ENCODE results near the gene TRIM24.

The TRIM24 gene

DNA sequence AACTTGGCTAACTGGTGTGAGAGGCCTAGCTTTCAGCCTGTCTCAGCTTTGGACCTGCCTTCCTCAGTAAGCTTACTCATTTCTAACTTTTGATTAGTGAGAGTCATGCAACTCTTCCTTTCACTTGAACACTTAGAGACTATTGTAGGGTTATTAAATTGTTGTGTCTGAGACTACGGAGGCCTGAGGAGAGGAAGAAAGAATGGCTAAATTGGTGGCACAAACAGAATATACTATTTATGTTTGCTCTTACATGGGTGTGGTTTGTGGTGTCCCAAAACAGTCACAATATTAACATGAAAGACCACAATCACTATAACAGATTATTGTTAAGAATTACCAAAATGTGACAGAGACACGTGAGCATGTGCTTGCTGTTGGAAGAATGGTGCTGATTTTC, 82.1 kb downstream of the TRIM24 start:
- no peak for DNase-seq

DNA sequence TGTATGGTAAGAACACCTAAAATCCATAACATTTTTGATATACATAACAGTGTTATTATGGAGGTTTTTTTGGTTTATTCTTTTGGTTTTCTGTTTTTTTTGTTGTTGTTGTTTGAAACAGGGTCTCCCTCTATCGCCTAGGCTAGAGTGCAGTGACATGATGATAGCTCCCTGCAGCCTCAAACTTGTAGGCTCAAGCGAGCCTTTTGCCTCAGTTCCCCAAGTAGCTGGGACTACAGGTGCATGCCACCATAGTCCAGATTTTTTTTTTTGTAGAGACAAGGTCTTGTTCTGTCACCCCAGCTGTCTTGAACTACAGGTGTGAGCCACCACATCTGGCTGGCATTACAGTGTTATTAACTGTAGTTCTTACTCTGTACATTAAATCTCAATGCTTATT, 83.7 kb downstream of the TRIM24 start:
- no peak for DNase-seq

DNA sequence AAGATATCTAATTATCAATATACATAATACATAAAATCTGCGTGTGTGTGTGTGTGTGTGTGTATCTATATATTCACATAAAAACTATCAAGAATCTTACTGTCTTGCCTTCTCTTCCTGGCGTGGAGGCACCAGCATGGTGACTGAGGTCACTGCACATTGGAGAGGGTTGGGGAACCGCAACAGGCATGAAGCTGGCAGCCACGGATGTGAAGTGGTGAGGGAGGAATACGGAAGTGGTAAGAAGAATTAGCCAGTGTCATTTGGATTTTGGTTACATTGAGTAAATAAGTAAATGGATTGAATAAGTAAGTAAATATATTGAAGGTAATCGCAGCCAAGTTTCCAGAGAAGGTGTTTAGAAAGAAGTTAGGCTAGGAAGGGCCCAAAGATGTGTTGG, 85.1 kb downstream of the TRIM24 start:
- no peak for DNase-seq

DNA sequence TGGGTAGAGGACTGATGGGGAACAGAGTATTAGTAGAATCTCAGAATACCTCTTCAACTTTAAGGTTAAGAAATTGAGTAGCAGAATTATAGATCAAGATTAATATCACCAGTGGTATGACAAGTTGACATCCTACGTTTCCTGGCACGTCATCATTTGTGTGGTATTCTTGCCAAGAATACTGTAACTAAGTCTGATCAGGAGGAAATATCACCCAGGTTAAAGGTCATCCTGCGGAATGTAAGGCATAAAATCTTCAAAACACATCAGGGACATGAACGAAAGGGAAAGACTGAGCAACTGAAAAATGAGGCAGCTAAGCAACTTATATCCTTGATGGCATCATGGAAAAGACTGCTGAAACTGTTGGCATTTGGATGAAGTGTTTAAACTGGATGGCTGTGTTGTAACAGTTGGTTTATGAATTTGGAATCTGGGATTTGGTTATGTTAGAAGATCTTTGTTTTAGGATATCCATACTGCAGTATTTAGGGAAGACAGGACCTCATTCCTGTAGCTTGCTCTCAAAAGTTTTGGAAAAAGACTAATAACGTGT, 86.1 kb downstream of the TRIM24 start:
- no peak for DNase-seq

DNA sequence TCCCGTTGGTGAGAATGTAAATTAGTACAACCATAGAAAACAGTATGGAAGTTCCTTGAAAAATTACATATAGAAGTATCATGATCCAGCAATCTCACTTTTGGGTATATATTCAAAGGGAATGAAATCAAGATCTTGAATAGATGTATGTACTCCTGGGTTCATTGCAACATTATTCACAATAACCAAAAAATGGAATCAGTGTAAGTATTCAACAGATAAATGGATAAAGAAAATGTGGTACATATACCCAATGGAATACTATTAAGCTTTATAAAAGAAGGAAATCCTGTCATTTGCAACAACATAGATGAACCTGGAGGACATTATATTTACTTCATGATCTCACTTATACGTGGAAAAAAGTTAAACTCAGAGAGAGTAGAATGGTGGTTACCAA, 86.8 kb downstream of the TRIM24 start:
- DNase-seq: no peak

DNA sequence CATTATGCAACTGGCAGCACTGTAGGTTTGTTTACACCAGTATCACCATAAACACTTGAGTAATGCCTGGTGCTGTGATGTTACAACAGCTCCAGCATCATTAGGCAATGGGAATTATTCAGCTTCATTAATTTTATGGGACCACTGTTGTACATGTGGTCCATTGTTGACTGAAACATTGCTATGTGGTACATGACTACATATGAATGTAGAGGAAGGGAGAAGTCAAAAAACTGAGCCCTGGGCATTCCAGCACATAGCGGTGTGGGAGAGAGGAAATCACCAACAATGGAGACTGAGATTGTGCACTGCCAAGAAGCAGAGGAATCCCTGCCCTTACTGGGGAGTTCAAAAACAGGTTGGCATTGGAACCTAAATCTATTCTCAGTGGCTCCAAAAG, 89.0 kb downstream of the TRIM24 start:
- no peak for DNase-seq

DNA sequence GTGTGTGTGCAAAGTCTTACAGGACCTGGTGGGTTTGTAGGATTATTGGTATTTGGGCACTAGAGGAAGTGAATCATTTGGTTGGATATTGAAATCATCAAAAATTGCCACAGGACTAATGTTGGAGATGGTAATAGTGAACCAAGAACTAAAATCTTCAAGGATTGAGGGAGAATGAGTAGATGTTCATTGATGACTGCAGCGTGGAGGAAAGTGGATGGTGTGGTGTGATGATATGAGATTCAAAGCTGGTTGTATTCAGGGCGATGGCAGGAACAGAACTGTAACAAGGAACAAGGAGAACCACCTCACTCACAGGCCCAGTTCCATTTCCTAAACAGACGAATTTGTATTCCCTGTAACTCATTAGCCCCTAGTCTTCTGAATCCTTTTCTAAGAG, 90.3 kb downstream of the TRIM24 start:
- DNase-seq: no peak

DNA sequence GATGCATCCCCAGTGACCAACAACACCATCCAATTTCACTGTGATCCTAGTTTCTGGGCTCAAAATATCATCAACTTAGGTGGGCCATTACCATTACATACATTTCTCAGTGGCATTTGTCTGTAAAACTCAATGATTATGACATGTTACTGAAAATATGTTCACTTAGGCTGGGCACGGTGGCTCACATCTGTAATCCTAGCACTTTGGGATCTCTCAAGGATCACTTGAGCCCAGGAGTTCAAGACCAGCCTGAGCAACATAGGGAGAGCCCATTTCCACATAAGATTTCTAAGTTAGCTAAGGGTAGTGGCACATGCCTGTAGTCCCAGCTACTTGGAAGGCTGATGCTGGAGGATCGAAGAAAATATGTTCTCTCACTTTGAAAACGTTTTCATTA, 91.0 kb downstream of the TRIM24 start:
- DNase-seq: no peak

DNA sequence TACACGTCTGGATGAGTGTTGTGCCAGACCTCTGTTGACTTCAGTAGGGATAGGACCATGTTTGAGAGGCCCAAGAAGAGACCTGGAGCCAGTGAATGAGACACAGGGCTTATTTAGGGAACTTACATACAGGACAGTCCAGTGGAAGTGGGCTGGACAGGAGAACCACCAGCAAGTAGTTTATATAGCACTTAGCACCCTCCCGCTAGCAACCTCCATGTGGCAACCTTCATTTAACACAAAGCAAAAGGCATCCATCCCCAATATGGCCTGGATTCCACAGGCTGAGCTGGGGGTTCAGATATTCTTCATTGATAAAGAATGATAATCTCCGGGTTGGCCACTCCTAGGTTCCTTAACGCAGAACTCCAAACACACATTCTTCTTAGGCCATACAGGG, 93.7 kb downstream of the TRIM24 start:
- no peak for DNase-seq

DNA sequence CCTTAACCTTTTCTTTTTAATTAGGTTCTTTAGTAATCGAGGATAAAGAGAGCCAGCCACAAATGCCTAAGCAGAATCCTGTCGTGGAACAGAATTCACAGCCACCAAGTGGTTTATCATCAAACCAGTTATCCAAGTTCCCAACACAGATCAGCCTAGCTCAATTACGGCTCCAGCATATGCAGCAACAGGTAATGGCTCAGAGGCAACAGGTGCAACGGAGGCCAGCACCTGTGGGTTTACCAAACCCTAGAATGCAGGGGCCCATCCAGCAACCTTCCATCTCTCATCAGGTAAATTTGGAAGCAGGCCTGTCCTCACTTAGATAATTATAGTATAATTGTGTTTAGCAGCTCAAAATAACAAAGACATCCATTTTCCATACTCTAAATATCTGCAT, 94.6 kb downstream of the TRIM24 start:
- no peak for DNase-seq

DNA sequence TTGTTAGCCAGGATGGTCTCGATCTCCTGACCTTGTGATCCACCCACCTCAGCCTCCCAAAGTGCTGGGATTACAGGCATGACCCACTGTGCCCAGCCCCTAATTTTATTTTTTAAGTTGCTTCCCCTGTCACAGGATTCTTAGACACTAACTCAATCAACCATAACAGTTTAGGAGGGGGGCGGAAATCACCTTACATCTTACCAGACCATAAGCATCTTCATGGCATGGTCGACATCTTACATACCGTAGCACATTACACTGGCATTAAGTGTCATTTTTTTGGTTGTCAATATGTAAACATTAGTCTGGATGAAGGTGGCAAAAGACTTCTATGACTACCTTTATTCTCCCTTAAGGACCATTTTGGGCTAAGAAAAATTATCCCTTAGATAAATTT, 95.6 kb downstream of the TRIM24 start:
- DNase-seq: no peak

DNA sequence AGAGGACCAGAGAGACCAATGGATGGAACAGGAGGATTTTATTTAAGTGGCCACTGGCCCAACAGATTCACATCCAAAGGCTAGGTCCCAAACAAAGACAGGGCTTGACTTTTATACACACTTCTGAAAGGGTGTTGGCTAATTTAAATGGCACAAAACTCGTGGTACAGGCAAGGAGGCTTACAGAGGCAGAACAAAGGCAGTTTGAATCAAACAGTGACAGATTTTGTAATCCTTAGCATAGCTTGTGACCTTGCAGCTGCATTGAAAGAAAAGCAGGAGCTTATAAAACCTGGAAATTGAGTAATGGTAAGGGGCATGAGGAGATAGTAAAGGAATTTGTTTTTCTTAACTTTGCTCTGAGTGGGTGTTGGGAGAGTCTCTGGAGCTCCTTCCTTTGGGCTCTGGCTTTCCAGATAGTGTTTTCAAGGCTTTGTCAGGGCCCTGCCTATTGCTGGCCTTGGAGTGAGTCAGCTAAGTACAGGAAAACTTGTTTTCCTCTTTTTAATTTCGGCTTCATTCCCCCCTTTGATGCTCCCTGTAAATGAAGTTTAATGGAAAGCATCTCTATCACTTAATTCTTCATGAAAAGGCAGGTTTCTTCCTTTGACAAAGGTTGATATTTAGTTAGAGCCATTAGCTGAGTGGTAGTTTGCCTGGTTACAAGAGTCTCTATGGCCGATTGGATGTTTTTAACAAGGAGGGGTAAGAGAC, 96.9 kb downstream of the TRIM24 start:
- DNase-seq: no peak

DNA sequence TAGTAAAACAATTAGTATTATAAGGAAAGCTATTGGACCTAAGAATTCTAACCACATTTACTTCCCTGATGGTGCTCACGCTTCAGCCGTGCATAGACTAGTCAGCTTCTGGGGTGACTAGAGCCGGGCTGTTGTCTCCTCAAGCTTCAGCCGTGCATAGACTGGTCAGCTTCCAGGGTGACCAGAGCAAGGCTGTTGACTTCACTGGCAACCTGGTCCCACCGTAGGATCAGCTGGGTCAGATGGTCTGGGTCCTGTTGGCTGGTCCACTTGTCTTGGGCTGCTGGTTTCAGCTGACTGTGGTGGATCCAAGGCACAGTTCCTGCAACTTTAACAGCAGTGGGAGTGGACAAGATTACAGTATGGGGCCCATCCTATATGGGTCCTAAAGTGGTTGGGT, 99.4 kb downstream of the TRIM24 start:
- DNase-seq: no peak

DNA sequence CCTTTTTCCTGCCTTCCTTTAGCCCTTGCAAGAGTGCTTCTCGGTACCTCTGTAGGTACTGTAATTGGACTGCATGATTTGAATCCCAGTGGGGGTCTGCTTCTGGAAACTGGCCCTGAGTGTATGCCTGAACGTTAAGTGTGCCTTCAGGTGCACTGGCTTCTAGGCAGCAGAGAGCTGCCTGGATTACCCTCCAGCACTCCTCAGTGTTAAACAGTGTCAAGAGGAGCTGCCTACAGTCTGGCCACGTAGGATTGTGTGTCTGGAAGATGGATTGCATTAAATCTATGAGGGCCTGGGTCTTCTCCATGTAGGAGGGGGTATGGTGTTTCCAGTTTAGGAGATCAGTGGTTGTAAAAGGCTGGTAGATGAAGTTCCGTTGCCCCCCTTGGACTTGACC, 103.7 kb downstream of the TRIM24 start:
- no peak for DNase-seq

DNA sequence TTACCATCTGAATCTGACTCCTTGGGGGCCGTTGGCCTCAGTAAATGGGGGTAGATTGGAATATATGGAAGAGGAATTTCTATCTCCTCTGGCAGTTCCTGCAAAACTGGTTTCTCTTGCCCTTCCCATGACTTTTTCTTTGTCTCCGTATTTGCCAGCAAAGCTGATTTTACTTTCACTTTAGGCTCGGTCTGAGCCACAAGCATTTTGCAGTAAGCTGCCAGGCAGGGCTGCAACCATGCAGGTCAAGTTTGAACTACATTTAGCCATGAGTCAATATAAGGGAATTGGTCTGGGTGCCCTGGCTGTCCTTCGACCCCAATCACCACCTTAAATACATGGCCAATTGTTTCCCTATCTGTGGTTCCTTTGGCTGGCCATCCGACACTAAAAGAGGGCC, 104.3 kb downstream of the TRIM24 start:
- DNase-seq: no peak

DNA sequence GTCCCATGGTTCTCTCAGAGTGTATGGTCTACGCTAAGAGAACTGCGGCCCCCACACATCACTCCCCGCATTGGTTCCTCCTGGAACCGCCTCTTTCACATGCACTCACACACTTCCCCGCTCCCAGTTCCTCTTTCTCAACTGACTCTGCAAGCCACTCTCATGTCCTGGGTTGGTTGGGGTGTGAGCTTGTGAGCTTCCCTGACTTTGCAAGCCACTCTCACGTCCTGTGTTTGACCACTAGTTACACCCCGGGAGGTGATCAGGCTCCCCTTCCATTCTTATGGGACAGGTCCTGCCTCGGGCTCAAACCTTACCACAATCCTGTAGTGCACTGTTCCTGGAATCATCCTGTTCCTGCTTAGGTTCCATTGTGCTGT, 105.0 kb downstream of the TRIM24 start:
- DNase-seq: no peak

DNA sequence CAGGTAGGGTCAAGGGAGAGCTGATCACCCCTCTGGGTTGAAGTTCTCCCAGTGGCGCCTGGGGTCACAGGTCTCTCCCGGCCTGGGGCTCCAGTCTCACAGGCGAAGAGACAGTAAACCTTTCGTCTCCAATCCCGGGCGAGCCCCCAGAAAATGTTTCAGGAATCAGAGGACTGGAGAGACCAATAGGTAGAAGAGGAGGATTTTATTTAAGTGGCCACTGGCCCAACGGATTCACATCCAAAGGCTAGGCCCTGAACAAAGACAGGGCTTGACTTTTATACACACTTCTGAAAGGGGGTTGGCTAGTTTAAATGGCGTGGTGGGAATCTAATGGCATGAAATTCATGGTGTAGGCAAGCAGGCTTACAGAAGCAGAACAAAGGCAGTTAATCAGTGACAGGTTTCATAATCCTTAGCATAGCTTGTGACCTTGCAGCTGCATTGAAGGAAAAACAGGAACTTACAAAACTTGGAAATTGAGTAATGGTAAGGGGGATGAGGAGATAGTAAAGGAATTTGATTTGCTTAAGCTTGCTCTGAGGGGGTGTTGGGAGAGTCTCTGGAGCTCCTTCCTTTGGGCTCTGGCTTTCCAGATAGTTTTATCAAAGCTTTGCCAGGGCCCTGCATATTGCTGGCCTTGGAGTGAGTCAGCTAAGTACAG, 105.5 kb downstream of the TRIM24 start:
- DNase-seq: no peak

DNA sequence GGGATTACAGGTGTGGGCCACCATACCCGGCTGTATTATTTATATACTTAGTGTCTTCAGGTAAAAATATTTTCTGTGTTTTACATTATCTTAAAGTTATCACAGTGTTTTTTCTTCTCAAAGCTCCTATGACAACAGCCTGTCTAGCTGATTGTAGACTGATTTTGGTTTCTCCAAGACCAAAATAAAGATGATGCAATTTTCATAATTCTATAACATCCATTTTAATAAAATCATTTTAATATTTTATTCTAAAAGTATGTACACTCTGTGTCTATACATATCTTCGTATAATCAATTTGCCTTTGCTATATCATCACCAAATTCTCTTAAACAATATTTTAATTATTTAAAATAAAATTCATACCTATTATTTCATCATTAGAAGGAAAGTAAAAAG, 108.6 kb downstream of the TRIM24 start:
- DNase-seq: no peak

DNA sequence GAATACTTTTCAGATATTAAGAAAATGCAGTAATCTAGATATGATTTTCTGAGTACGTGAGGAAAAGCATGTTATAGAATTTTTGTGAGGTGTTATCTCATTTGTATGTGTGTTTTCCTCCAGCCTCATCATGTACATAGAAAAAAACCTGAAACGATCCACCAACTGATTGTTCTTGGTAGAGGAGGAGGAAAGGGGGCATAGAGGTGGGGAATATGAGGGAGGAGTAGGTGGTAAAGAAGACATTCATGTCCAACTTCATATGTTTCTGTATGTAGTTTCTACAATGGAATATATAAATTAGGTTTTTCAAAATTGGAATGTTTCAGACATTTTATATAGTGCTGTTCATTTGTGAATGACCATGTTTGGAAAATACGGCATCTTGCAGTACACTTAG, 109.4 kb downstream of the TRIM24 start:
- DNase-seq: no peak

DNA sequence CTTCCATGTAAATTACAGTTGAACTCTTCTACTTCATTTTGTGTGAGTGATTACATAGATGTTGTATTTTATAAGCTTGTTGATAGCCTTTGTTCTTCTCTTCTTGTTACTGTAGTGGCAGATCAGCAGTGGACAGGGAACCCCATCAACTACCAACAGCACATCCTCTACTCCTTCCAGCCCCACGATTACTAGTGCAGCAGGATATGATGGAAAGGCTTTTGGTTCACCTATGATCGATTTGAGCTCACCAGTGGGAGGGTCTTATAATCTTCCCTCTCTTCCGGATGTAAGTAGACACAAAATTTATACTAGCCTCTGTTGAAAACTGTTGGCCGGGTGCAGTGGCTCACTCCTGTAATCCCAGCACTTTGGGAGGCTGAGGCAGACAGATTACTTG, 110.7 kb downstream of the TRIM24 start:
- no peak for DNase-seq

DNA sequence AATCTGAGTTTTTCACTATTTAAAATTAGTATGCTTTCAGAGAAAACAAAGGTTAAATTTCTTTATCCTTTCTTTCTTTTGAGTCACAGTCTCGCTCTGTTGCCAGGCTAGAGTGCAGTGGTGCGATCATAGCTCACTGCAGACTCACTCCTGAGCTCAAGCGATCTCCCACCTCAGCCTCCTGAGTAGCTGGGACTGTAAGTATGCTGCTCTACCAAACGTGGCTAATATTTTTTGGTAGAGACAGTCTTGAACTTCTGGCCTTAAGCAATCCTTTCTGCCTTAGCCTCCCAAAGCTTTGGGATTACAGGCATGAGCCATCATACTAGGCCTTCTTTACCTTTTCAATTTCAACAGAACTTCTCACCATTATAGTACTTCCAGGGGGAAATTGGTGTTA, 113.7 kb downstream of the TRIM24 start:
- DNase-seq: no peak

DNA sequence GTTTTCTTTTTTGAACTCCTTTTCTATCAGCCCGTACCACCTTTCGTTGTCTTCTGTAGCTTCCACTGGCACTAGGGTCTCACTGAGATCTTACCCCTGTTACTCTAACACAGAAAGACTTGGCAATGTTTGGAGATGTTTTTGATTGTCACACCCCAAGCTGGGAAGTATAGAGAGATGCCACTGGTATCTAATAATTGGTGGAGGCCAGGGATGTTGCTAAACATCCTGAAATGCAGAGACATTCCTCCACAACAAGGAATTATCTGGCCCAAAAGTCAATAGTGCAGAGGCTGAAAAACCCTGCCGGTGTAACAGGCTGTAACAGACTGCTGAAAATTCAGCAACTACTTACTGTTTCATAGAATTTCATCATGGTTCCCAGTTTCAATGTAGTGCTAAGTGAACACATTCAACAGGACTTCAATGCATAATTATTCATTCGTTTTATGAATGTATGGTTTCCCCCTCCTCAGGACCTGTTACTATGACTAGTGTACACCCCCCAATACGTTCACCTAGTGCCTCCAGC, 115.9 kb downstream of the TRIM24 start:
- DNase-seq: no peak

DNA sequence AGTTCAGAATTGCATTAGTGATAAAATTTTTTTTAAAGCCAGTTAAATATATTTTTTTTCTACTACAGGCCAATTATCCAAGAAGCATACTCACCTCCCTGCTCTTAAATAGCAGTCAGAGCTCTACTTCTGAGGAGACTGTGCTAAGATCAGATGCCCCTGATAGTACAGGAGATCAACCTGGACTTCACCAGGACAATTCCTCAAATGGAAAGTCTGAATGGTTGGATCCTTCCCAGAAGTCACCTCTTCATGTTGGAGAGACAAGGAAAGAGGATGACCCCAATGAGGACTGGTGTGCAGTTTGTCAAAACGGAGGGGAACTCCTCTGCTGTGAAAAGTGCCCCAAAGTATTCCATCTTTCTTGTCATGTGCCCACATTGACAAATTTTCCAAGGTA, 119.1 kb downstream of the TRIM24 start:
- DNase-seq: no peak

DNA sequence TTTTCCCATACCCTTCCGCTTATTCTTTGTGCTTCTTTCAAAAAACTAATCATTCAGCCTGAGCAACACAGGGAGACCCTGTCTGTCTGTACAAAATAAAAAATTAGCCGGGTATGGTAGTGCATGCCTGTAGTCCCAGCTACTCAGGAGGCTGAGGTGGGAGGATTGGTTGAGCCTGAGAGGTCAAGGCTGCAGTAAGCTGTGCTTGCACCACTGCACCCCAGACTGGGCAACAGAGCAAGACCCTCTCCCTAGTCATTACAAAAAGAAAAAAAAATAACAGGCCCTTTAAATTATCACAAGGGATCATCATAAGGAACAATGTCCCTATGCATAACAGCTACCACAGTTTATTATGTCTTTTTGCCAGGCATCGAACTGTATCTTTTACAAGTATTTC, 119.6 kb downstream of the TRIM24 start:
- DNase-seq: no peak

DNA sequence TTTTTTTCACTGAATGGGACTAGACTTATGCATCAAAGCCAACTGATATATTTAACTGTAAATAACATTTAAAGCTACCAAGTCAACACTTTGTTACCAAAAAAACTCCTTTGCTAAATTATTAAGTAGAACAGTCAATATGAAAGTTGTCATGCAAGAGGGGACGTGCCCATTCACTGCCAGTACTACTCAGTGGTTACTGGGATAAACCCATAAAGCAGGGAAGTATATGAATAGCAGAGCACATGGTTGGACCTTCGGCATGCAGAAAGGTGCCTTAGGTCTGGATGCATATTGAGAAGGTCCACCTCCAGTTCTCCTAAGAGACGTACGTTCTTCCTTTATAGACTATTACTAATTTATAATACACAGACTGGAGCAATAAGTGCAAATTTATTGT, 121.0 kb downstream of the TRIM24 start:
- no peak for DNase-seq

Measured in stimulated activated CD4-positive, alpha-beta T cell treated with anti-CD3 and anti-CD28 coated beads, Interleukin-2, amount 100 ng/mL, for 24 hours (primary cell).